ENCODE results near the gene SIDT2.

Gene SIDT2

GRCh38 chr11:117199916-117200812 lies 21.6 kb downstream of the SIDT2 start:
- Histone ChIP-seq H3K4me3 (ENCODE audit: low read length) (no peak overlapping the region), H3K79me2 (ENCODE audit: low read length) (no peaks in the 10 kb centered on the region), H3K36me3 (replicated peaks; ENCODE audit: insufficient read depth, low read length) (no peaks in the 10 kb centered on the region), H3K27ac (ENCODE audit: low read length) (no peak overlapping the region), H3K9me3 (replicated peaks; ENCODE audit: insufficient read depth, low read length) (no peaks in the 10 kb centered on the region), H3K9me2 (replicated peaks; ENCODE audit: insufficient read depth, low read length) (no peaks in the 10 kb centered on the region), H3K27me3 (replicated peaks; ENCODE audit: insufficient read depth, low read length) (no peaks in the 10 kb centered on the region), H3K9ac (ENCODE audit: low read length) (no peak overlapping the region), H3K4me2 (ENCODE audit: low read depth, low read length) (no peak overlapping the region), H3F3A (ENCODE audit: insufficient read depth, low read length) (no peaks in the 10 kb centered on the region), H4K20me1 (ENCODE audit: insufficient read depth, low read length) (no peaks in the 10 kb centered on the region), H2AFZ (ENCODE audit: low read length) (no peak overlapping the region), H3K4me1 (ENCODE audit: low read length) (no peaks in the 10 kb centered on the region)
- DNase-seq, result no peak
- TF ChIP-seq EZH2phosphoT487 (IDR thresholded peaks at IDR 0.05; ENCODE audit: low read length) (no peak), CTCF (IDR thresholded peaks at IDR 0.05; ENCODE audit: low read length) (no peak), EZH2 (optimal IDR thresholded peaks at IDR 0.05; ENCODE audit: low read depth, low read length) (no peak)

GRCh38 chr11:117200813-117201657 lies 22.5 kb downstream of the SIDT2 start:
- no peaks in the 10 kb centered on the region for H4K20me1 ChIP-seq (ENCODE audit: insufficient read depth, low read length)
- H3K79me2 ChIP-seq (ENCODE audit: low read length), result no peaks in the 10 kb centered on the region
- H3F3A ChIP-seq (ENCODE audit: insufficient read depth, low read length), result no peaks in the 10 kb centered on the region
- H2AFZ ChIP-seq (ENCODE audit: low read length), result no peak overlapping the region
- H3K4me2 ChIP-seq (ENCODE audit: low read depth, low read length), result no peak overlapping the region
- no peaks in the 10 kb centered on the region for H3K27me3 ChIP-seq (replicated peaks; ENCODE audit: insufficient read depth, low read length)
- no peak overlapping the region for H3K9ac ChIP-seq (ENCODE audit: low read length)
- H3K9me2 ChIP-seq (replicated peaks; ENCODE audit: insufficient read depth, low read length), result no peaks in the 10 kb centered on the region
- no peaks in the 10 kb centered on the region for H3K4me1 ChIP-seq (ENCODE audit: low read length)
- H3K4me3 ChIP-seq (ENCODE audit: low read length), result no peak overlapping the region
- DNase-seq, result no peak
- H3K36me3 ChIP-seq (replicated peaks; ENCODE audit: insufficient read depth, low read length), result no peaks in the 10 kb centered on the region
- TF ChIP-seq CTCF (IDR thresholded peaks at IDR 0.05; ENCODE audit: low read length), result no peak
- no peak for TF ChIP-seq EZH2phosphoT487 (IDR thresholded peaks at IDR 0.05; ENCODE audit: low read length)
- no peak for TF ChIP-seq EZH2 (optimal IDR thresholded peaks at IDR 0.05; ENCODE audit: low read depth, low read length)
- H3K27ac ChIP-seq (ENCODE audit: low read length), result no peak overlapping the region
- H3K9me3 ChIP-seq (replicated peaks; ENCODE audit: insufficient read depth, low read length), result no peaks in the 10 kb centered on the region

- H3K9me3 ChIP-seq (replicated peaks; ENCODE audit: insufficient read depth, low read length), result no peaks in the 10 kb centered on the region
- no peaks in the 10 kb centered on the region for H3K79me2 ChIP-seq (ENCODE audit: low read length)
- no peaks in the 10 kb centered on the region for H3K4me1 ChIP-seq (ENCODE audit: low read length)
- DNase-seq, result no peak
- no peak overlapping the region for H3K4me2 ChIP-seq (ENCODE audit: low read depth, low read length)
- no peaks in the 10 kb centered on the region for H3K9me2 ChIP-seq (replicated peaks; ENCODE audit: insufficient read depth, low read length)
- H3K36me3 ChIP-seq (replicated peaks; ENCODE audit: insufficient read depth, low read length), result no peaks in the 10 kb centered on the region
- TF ChIP-seq EZH2phosphoT487 (IDR thresholded peaks at IDR 0.05; ENCODE audit: low read length), result no peak
- no peak for TF ChIP-seq EZH2 (optimal IDR thresholded peaks at IDR 0.05; ENCODE audit: low read depth, low read length)
- no peak for TF ChIP-seq CTCF (IDR thresholded peaks at IDR 0.05; ENCODE audit: low read length)
- H3K27ac ChIP-seq (ENCODE audit: low read length), result no peak overlapping the region
- no peak overlapping the region for H2AFZ ChIP-seq (ENCODE audit: low read length)
- H3K9ac ChIP-seq (ENCODE audit: low read length), result no peak overlapping the region
- no peak overlapping the region for H3K4me3 ChIP-seq (ENCODE audit: low read length)
- no peaks in the 10 kb centered on the region for H4K20me1 ChIP-seq (ENCODE audit: insufficient read depth, low read length)
- H3K27me3 ChIP-seq (replicated peaks; ENCODE audit: insufficient read depth, low read length), result no peaks in the 10 kb centered on the region
- H3F3A ChIP-seq (ENCODE audit: insufficient read depth, low read length), result no peaks in the 10 kb centered on the region
These were observed 23.2 kb downstream of the SIDT2 start for GRCh38 chr11:117201658-117202305.

Measured in MM.1S (cell line).